Uterus (tissue), 4 donors: ENCODE data around the gene POU3F1. TPM values are rescaled to one million over a fixed set of nuclear protein-coding genes. Genes with fewer than 3 reads are reported as not detected.

ENCODE experiments used
- DNase-seq, 2 donors: peaks; one replicate each; pipeline ENCODE4 v3.0.0-alpha.2; 2019 to 2020
- H3K27ac ChIP-seq, 2 donors: fragments of 200-600 bp; sonication (generic); 1 replicate in 1 of 2; 2 replicates in 1 of 2; pipeline ENCODE4 v1.5.1; 2016 to 2018
- H3K27me3 ChIP-seq, 2 donors: fragments of 200-600 bp; sonication (generic); one replicate each; pipeline ENCODE4 v1.5.1; 2018 to 2019; ENCODE audit warnings: control low read depth in 1 of 2
- H3K36me3 ChIP-seq, 2 donors: fragments of 200-600 bp; sonication (generic); one replicate each; pipeline ENCODE4 v1.5.1; 2019; ENCODE audit warnings: control low read depth in 1 of 2
- H3K4me1 ChIP-seq, 2 donors: fragments of 200-600 bp; sonication (generic); one replicate each; pipeline ENCODE4 v1.5.1; 2018 to 2019; ENCODE audit warnings: control low read depth in 1 of 2
- H3K4me3 ChIP-seq, 2 donors: fragments of 200-600 bp; sonication (generic); 1 replicate in 1 of 2; 2 replicates in 1 of 2; pipeline ENCODE4 v1.5.1; 2018 to 2019; ENCODE audit warnings: mild to moderate bottlenecking in 1 of 2
- H3K9me3 ChIP-seq, 2 donors: fragments of 200-600 bp; sonication (generic); one replicate each; pipeline ENCODE4 v1.5.1; 2019; ENCODE audit warnings: control low read depth in 1 of 2
- CTCF ChIP-seq, 4 experiments: fragments of 200-600 bp in 2 of 4; fragments of 450-650 bp in 2 of 4; sonication (generic) in 2 of 4; IDR thresholded peaks; one replicate each; pipeline ENCODE4 v1.5.1; 2016 to 2019; ENCODE audit warnings: antibody characterized with exemption in 4 of 4, mild to moderate bottlenecking in 2 of 4, moderate library complexity in 1 of 4
- POLR2A ChIP-seq, 2 donors: fragments of 450-650 bp; IDR thresholded peaks; one replicate each; pipeline ENCODE4 v1.6.1; 2016; ENCODE audit warnings: antibody characterized with exemption in 2 of 2, mild to moderate bottlenecking in 1 of 2, moderate library complexity in 1 of 2
- intact Hi-C: fragments of 100-400 bp; cut with DNase I; formaldehyde crosslinking; loops from one replicate; pipeline ENCODE4 v1.15.1; 2023; ENCODE audit warnings: low total_unique reads
- total RNA-seq, 4 donors: library from RNA; depleted of rRNA in 3 of 4; stranded (reverse); fragments of >200 nt in 3 of 4; gene quantifications; one replicate each; pipeline versions ENCODE4 v1.1.0 to v1.2.4, GENCODE V29; 2014 to 2023
- donor health status: DM: yes; HTN: yes; CAD: no.

POU3F1 gene
- total RNA-seq, 4 donors from 2014 or later = not detected

- Histone ChIP-seq H3K27me3 (no peaks in the 10 kb centered on the region), H3K9me3 (no peaks in the 10 kb centered on the region), H3K36me3 (no peaks in the 10 kb centered on the region), H3K4me1 (no peaks in the 10 kb centered on the region), H3K27ac (no peak overlapping the region), H3K4me3 (no peak overlapping the region)
- intact Hi-C loops = no loop called here
- TF ChIP-seq CTCF (IDR thresholded peaks at IDR 0.05) (no peak), POLR2A (IDR thresholded peaks at IDR 0.05) (no peak)
- DNase-seq = no peak
Observed at GRCh38 chr1:38022810-38023209, 23.8 kb downstream of the POU3F1 start.

GRCh38 chr1:38021969-38022368 lies 24.6 kb downstream of the POU3F1 start:
- no peak for DNase-seq
- no peaks in the 10 kb centered on the region for H3K27me3 ChIP-seq
- no peaks in the 10 kb centered on the region for H3K36me3 ChIP-seq
- TF ChIP-seq POLR2A (IDR thresholded peaks at IDR 0.05) (no peak), CTCF (IDR thresholded peaks at IDR 0.05) (no peak)
- no peaks in the 10 kb centered on the region for H3K4me1 ChIP-seq
- intact Hi-C loops = no loop called here
- no peak overlapping the region for H3K27ac ChIP-seq
- no peaks in the 10 kb centered on the region for H3K9me3 ChIP-seq
- no peak overlapping the region for H3K4me3 ChIP-seq

- TF ChIP-seq CTCF (IDR thresholded peaks at IDR 0.05) (no peak), POLR2A (IDR thresholded peaks at IDR 0.05) (no peak)
- Histone ChIP-seq H3K36me3 (no peaks in the 10 kb centered on the region), H3K9me3 (no peaks in the 10 kb centered on the region), H3K4me1 (no peaks in the 10 kb centered on the region), H3K4me3 (no peak overlapping the region), H3K27ac (no peak overlapping the region), H3K27me3 (no peaks in the 10 kb centered on the region)
- DNase-seq = no peak
- intact Hi-C loops = no loop called here
Observed at GRCh38 chr1:38020396-38020795, 26.2 kb downstream of the POU3F1 start.

- H3K27ac ChIP-seq = no peak overlapping the region
- TF ChIP-seq POLR2A (IDR thresholded peaks at IDR 0.05) (no peak), CTCF (IDR thresholded peaks at IDR 0.05) (peak; percentile 53 to 71 (median 60))
- no peak overlapping the region for H3K4me3 ChIP-seq
- intact Hi-C loops = no loop called here
- DNase-seq = no peak
- H3K27me3 ChIP-seq = no peaks in the 10 kb centered on the region
- H3K9me3 ChIP-seq = no peaks in the 10 kb centered on the region
- no peaks in the 10 kb centered on the region for H3K36me3 ChIP-seq
- H3K4me1 ChIP-seq = peaks cover 4 to 7% of the 10 kb centered on the region in 2 donors
Observed at GRCh38 chr1:38018864-38019343, 27.7 kb downstream of the POU3F1 start.

- no peaks in the 10 kb centered on the region for H3K36me3 ChIP-seq
- H3K4me1 ChIP-seq = peaks cover 10 to 12% of the 10 kb centered on the region in 2 donors
- TF ChIP-seq CTCF (IDR thresholded peaks at IDR 0.05) (no peak), POLR2A (IDR thresholded peaks at IDR 0.05) (no peak)
- no peak for DNase-seq
- no peak overlapping the region for H3K4me3 ChIP-seq
- no peaks in the 10 kb centered on the region for H3K27me3 ChIP-seq
- H3K9me3 ChIP-seq = no peaks in the 10 kb centered on the region
- intact Hi-C loops = no loop called here
- H3K27ac ChIP-seq = peak overlapping the region; percentile 19 to 35
Observed at GRCh38 chr1:38015978-38016725, 30.4 kb downstream of the POU3F1 start.
